Measurements from ENCODE around the gene RET. TPM values are rescaled to one million over a fixed set of nuclear protein-coding genes. Genes with fewer than 3 reads are reported as not detected.
A peak's percentile ranks its signal among the peaks of the same experiment; 100 is the strongest.

Gene RET
- total and polyA plus RNA-seq, 7 donors: 1.8 to 6.5 (median 3.9) TPM; not detected in 2

- intact Hi-C loops (cut with DNase I): no loop called here
- 36 to 65% methylated on average over 6 of the region's 6 CpGs for WGBS, 2 donors
- Histone ChIP-seq H3K27me3 (no peaks in the 10 kb centered on the region), H3K9me3 (no peaks in the 10 kb centered on the region), H3K36me3 (peaks cover 6 to 41% (median 8%) of the 10 kb centered on the region in 4 donors), H3K27ac (no peak overlapping the region), H3K4me3 (no peak overlapping the region), H3K4me1 (peaks cover 0 to 1% (median under 1%) of the 10 kb centered on the region in 4 donors)
- DNase-seq: no peak
- TF ChIP-seq POLR2AphosphoS5 (IDR thresholded peaks at IDR 0.05) (no peak), POLR2A (IDR thresholded peaks at IDR 0.05) (no peak), EP300 (IDR thresholded peaks at IDR 0.05) (no peak)
- TF ChIP-seq, protein P1, sequence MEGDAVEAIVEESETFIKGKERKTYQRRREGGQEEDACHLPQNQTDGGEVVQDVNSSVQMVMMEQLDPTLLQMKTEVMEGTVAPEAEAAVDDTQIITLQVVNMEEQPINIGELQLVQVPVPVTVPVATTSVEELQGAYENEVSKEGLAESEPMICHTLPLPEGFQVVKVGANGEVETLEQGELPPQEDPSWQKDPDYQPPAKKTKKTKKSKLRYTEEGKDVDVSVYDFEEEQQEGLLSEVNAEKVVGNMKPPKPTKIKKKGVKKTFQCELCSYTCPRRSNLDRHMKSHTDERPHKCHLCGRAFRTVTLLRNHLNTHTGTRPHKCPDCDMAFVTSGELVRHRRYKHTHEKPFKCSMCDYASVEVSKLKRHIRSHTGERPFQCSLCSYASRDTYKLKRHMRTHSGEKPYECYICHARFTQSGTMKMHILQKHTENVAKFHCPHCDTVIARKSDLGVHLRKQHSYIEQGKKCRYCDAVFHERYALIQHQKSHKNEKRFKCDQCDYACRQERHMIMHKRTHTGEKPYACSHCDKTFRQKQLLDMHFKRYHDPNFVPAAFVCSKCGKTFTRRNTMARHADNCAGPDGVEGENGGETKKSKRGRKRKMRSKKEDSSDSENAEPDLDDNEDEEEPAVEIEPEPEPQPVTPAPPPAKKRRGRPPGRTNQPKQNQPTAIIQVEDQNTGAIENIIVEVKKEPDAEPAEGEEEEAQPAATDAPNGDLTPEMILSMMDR (IDR thresholded peaks at IDR 0.05): no peak
Measured at GRCh38 chr10:43166207-43166879, 89.5 kb downstream of the RET start.

- Histone ChIP-seq H3K4me3 (no peak overlapping the region), H3K27ac (no peak overlapping the region), H3K9me3 (no peaks in the 10 kb centered on the region), H3K4me1 (peaks cover 0 to 8% (median 6%) of the 10 kb centered on the region in 4 donors), H3K36me3 (peaks cover 4 to 42% (median 8%) of the 10 kb centered on the region in 4 donors), H3K27me3 (no peaks in the 10 kb centered on the region)
- intact Hi-C loops (cut with DNase I): no loop called here
- DNase-seq: no peak
- TF ChIP-seq POLR2AphosphoS5 (IDR thresholded peaks at IDR 0.05) (no peak), POLR2A (IDR thresholded peaks at IDR 0.05) (no peak), EP300 (IDR thresholded peaks at IDR 0.05) (no peak)
- TF ChIP-seq, protein P1 (IDR thresholded peaks at IDR 0.05): no peak
Measured at GRCh38 chr10:43166880-43167497, 90.1 kb downstream of the RET start.

DNA sequence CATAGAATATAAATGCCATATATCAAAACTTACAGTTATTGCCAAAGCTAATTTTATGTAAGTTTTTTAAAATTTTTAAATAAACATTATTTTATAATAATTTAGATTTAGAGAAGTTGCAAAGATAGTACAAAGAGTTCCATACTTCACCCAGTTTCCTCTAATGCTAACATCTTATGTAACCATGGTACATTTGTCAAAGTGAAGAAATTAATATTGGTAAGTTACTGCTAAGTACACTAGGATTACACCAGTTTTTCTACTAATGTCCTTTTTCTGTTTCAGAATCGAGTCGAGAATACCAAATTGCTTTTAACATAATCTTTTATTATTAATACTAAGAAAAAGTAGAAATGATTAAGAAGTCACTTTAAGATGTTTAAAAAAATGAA is 90.6 kb downstream of the RET start:
- no peak for DNase-seq
- H3K27ac ChIP-seq: no peak overlapping the region
- intact Hi-C loops (cut with DNase I): no loop called here
- 69 to 96% methylated on average over 2 of the region's 2 CpGs for WGBS, 2 donors
- no peak overlapping the region for H3K4me3 ChIP-seq
- no peaks in the 10 kb centered on the region for H3K9me3 ChIP-seq
- no peaks in the 10 kb centered on the region for H3K27me3 ChIP-seq
- no peak for TF ChIP-seq POLR2A (IDR thresholded peaks at IDR 0.05)
- TF ChIP-seq POLR2AphosphoS5 (IDR thresholded peaks at IDR 0.05): no peak
- TF ChIP-seq EP300 (IDR thresholded peaks at IDR 0.05): no peak
- TF ChIP-seq, protein P1 (IDR thresholded peaks at IDR 0.05): no peak
- peaks cover 0 to 42% (median 5%) of the 10 kb centered on the region in 4 donors for H3K36me3 ChIP-seq
- H3K4me1 ChIP-seq: peaks cover 0 to 13% (median 9%) of the 10 kb centered on the region in 4 donors

DNA sequence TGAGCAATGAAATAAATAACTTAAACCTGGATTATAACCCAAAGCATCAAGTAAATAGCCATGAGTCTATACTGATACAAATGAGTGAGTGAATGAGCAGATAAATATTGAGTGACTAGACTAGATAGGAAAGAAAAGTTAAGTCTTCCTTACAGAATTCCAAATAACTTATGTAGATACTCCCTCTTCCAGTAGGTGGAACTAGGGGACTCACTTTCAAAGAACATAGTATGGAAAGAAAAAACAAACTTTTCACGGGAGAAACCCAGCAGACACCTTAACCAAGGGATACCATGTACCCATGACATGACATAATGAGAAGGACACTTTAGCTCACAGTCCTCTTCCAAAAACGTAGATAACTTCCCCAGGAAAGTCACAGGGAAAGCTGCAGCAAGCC is 93.6 kb downstream of the RET start:
- Histone ChIP-seq H3K27me3 (no peaks in the 10 kb centered on the region), H3K36me3 (peaks cover 0 to 30% (median 2%) of the 10 kb centered on the region in 4 donors), H3K4me3 (no peak overlapping the region), H3K27ac (peak overlapping the region in 3 of 4 donors; percentile 61 to 83 (median 79)), H3K9me3 (no peaks in the 10 kb centered on the region), H3K4me1 (peaks cover 0 to 20% (median 12%) of the 10 kb centered on the region in 4 donors)
- 48 to 71% methylated on average over 2 of the region's 2 CpGs for WGBS, 2 donors
- intact Hi-C loops (cut with DNase I): no loop called here
- TF ChIP-seq POLR2AphosphoS5 (IDR thresholded peaks at IDR 0.05) (no peak), EP300 (IDR thresholded peaks at IDR 0.05) (no peak), POLR2A (IDR thresholded peaks at IDR 0.05) (no peak)
- TF ChIP-seq, protein P1 (IDR thresholded peaks at IDR 0.05): no peak
- DNase-seq: no peak

All from sigmoid colon (tissue), 7 donors.